Transverse colon (tissue), 4 donors: ENCODE measurements around the gene ARL6IP5.

Experiments
- EP300 ChIP-seq: sonication (generic); formaldehyde crosslinking; IDR thresholded peaks from one replicate; pipeline ENCODE4 v1.6.1; 2017; ENCODE audit warnings: antibody characterized with exemption, low read depth
- POLR2A ChIP-seq: fragments of 450-650 bp; IDR thresholded peaks from one replicate; pipeline ENCODE4 v1.6.1; 2016; ENCODE audit warnings: antibody characterized with exemption, mild to moderate bottlenecking, moderate library complexity
- POLR2AphosphoS5 ChIP-seq, 3 donors: sonication (generic); formaldehyde crosslinking; IDR thresholded peaks; one replicate each; pipeline ENCODE4 v1.6.1; 2016; ENCODE audit warnings: antibody characterized with exemption in 3 of 3
- TF ChIP-seq, protein P1 (sequence below), 5 experiments: fragments of 200-600 bp in 3 of 5; fragments of 450-650 bp in 2 of 5; sonication (generic) in 3 of 5; IDR thresholded peaks; 1 replicate in 2 of 5; 2 replicates in 3 of 5; pipeline ENCODE4 v1.5.1; 2016 to 2017; ENCODE audit warnings: antibody characterized with exemption in 5 of 5, inconsistent platforms in 3 of 5, mild to moderate bottlenecking in 2 of 5, moderate library complexity in 1 of 5

DNA sequence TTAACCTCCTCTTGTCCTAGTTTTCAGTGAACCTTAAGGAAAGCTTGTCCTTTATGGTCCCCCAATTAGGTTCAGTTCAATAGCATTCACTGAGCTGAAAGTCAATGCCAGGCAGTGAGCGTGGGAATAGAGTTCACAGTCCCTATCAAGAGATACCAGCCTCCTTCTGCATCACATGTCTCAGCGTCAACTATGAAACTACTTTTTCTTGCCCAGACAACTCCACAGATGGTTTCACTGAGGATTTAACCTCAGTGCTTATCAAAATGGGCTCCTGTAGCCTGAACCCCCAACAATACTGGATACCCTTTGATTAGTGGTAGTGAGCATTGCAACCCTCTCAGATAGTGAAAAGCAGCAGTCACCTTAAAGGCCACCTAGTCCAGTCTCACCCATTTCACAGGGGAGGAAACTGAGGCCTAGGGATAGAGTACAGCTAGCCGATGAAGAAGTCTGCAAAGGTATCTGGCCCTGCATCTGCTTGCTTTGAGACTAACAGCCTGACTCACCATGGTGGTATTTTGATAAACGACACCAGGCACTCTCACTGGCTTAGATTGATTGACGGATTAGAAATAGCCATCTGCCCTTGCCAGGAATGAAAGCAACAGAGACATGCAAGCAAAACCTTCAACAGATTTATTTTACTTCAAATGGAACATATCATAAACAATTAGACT lies 3.0 kb upstream of the ARL6IP5 start:
- TF ChIP-seq, protein P1, sequence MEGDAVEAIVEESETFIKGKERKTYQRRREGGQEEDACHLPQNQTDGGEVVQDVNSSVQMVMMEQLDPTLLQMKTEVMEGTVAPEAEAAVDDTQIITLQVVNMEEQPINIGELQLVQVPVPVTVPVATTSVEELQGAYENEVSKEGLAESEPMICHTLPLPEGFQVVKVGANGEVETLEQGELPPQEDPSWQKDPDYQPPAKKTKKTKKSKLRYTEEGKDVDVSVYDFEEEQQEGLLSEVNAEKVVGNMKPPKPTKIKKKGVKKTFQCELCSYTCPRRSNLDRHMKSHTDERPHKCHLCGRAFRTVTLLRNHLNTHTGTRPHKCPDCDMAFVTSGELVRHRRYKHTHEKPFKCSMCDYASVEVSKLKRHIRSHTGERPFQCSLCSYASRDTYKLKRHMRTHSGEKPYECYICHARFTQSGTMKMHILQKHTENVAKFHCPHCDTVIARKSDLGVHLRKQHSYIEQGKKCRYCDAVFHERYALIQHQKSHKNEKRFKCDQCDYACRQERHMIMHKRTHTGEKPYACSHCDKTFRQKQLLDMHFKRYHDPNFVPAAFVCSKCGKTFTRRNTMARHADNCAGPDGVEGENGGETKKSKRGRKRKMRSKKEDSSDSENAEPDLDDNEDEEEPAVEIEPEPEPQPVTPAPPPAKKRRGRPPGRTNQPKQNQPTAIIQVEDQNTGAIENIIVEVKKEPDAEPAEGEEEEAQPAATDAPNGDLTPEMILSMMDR (IDR thresholded peaks at IDR 0.05): no peak
- no peak for TF ChIP-seq POLR2AphosphoS5 (IDR thresholded peaks at IDR 0.05)
- TF ChIP-seq POLR2A: no peak
- TF ChIP-seq EP300: no peak
